ENCODE measurements around the gene MCRS1. TPM values are rescaled to one million over a fixed set of nuclear protein-coding genes. Genes with fewer than 3 reads are reported as not detected.

Gene MCRS1
- total RNA-seq, 4 donors from 2014 or later = 38.5 to 53.8 (median 41.5) TPM

DNA sequence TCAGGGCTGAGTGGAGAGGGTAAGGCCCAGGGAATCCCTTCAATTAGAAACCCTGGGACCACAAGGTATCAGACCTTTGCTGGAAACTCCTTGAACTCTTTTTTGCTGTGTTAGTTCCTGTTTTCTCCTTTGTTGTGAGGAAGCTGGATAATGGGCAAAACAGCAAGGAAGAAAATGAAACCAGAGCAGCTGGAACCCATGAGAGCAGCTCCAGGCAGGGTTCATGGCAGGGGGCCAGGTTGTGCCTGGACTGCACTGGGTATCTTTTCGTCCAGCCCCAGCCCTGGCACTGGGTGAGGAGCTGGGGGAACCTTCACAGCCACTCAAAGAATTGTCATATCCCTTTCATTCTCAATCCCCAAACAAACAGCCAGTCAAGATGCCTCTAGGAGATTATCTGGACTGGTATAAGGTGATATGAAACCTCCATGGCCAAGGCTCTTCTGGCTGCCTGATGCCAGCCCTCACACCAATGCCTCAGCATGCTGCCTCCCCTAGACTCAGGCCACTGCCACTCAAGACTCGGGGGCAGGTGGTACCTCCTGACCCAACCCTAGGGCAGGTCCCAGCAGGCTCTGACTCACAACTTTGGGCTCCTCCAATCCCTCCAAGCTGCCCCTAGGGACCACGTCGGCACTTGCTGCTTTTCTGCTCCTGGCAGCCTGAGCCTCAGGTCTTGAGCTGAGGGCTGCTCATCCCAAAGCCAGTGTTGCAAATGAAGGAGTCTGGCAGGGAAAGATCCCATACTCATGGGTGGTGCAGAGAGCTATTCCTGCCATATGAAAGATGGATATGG lies 21.0 kb upstream of the MCRS1 start:
- 59 to 68% methylated on average over 4 of the region's 4 CpGs for WGBS, 2 donors
- TF ChIP-seq POLR2A (IDR thresholded peaks at IDR 0.05) (no peak), CTCF (IDR thresholded peaks at IDR 0.05) (no peak)

GRCh38 chr12:49588281-49588680 lies 20.3 kb upstream of the MCRS1 start:
- H3K4me3 ChIP-seq (ENCODE audit: low read depth, poor library complexity, severe bottlenecking) = no peak overlapping the region
- TF ChIP-seq POLR2A (IDR thresholded peaks at IDR 0.05) (no peak), CTCF (IDR thresholded peaks at IDR 0.05) (no peak)
- 90 to 92% methylated on average over 7 of the region's 7 CpGs for WGBS, 2 donors
- intact Hi-C loops (cut with DNase I; ENCODE audit: low total_unique reads) = no loop called here
- DNase-seq (ENCODE audit: low spot score in 2 of 2) = peak in 1 of 2 donors; percentile 69

More for the DNA sequence above, 21.0 kb upstream of the MCRS1 start:
- peak in 1 of 2 donors; percentile 45 for DNase-seq (ENCODE audit: low spot score in 2 of 2)
- H3K4me3 ChIP-seq (ENCODE audit: low read depth, poor library complexity, severe bottlenecking) = no peak overlapping the region
- intact Hi-C loops (cut with DNase I; ENCODE audit: low total_unique reads) = no loop called here

DNA sequence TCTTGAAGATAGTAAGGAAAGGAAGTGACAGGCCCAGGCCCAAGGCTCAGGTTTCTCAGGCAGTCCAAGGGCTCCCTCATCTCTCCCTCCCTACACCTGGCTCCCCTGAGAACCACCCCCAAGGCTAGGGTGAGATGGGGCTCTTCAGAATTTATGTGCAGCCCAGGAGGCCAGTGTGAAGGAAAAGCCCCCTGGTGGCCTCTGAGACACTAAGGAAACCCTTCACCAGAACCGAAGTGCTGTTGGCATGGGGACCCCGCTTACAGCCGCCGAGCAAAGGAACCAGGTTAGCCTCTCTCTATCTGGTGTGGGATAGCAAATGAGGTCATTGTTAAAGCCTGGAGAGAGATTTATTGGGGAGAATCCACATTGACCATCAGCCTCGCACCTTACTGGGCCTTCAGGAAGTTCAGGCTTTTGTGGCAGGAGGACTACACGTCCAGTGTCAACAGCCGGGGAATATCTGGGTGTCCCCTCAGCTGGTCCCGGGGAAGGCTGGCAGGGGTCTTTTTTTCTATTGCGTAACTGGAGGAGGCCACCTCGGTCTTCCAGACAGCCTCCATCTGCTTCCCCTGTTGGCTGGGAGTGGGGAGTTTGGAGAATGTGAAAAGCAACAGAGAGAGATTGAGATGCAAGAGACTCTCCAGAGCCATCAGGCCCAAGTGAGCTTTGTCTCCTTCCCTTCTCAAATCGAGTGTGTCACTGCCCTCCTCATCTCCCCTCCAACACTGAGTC lies 19.4 kb upstream of the MCRS1 start:
- H3K4me3 ChIP-seq (ENCODE audit: low read depth, poor library complexity, severe bottlenecking) = no peak overlapping the region
- TF ChIP-seq POLR2A (IDR thresholded peaks at IDR 0.05) (no peak), CTCF (IDR thresholded peaks at IDR 0.05) (no peak)
- 88 to 94% methylated on average over 11 of the region's 11 CpGs for WGBS, 2 donors
- DNase-seq (ENCODE audit: low spot score in 2 of 2) = peak in 1 of 2 donors; percentile 49
- intact Hi-C loops (cut with DNase I; ENCODE audit: low total_unique reads) = no loop called here

- intact Hi-C loops (cut with DNase I; ENCODE audit: low total_unique reads) = no loop called here
- H3K4me3 ChIP-seq (ENCODE audit: low read depth, poor library complexity, severe bottlenecking) = no peak overlapping the region
- TF ChIP-seq POLR2A (IDR thresholded peaks at IDR 0.05) (no peak), CTCF (IDR thresholded peaks at IDR 0.05) (no peak)
- DNase-seq (ENCODE audit: low spot score in 2 of 2) = peak in 1 of 2 donors; percentile 79
- WGBS, 2 donors = 89 to 90% methylated on average over 15 to 16 of the region's 16 CpGs
Observed at GRCh38 chr12:49585477-49586459, 17.8 kb upstream of the MCRS1 start.

GRCh38 chr12:49584591-49584990 lies 16.6 kb upstream of the MCRS1 start:
- TF ChIP-seq CTCF (IDR thresholded peaks at IDR 0.05) (no peak), POLR2A (IDR thresholded peaks at IDR 0.05) (no peak)
- intact Hi-C loops (cut with DNase I; ENCODE audit: low total_unique reads) = no loop called here
- 77 to 81% methylated on average over 7 of the region's 7 CpGs for WGBS, 2 donors
- DNase-seq (ENCODE audit: low spot score in 2 of 2) = peak in 1 of 2 donors; percentile 50
- no peak overlapping the region for H3K4me3 ChIP-seq (ENCODE audit: low read depth, poor library complexity, severe bottlenecking)
